GM10266 (cell line): ENCODE results near the gene QRSL1.
A peak's percentile ranks its signal among the peaks of the same experiment; 100 is the strongest.
"Not testable (repeated sequence)": the region's sequence is repeated elsewhere in the genome, so short reads cannot be mapped to it uniquely, and the experiment has no call there.

ENCODE experiments used
- DNase-seq: peaks from one replicate; pipeline ENCODE4 v3.0.0; 2012; ENCODE audit errors: extremely low spot score
- CTCF ChIP-seq: IDR thresholded peaks from 2 replicates; pipeline ENCODE4 v1.5.1; 2012; ENCODE audit warnings: mild to moderate bottlenecking, low read depth; ENCODE audit not compliant: control insufficient read depth, insufficient read depth; ENCODE audit errors: missing control alignments

The QRSL1 gene

GRCh38 chr6:106629103-106629858 lies at the start of gene QRSL1, which contains the start of gene RTN4IP1:
TSS of gene QRSL1 (plus strand) at chr6:106629578. CDS start at chr6:106629682, 104 bp downstream.
TSS of gene RTN4IP1 (minus strand) at chr6:106629498. CDS start at chr6:106629021, 477 bp downstream.
- no peak for TF ChIP-seq CTCF
- DNase-seq = peak; percentile 91

GRCh38 chr6:106581468-106581867 lies 47.9 kb upstream of the QRSL1 start:
- no peak for DNase-seq
- TF ChIP-seq CTCF = no peak

GRCh38 chr6:106586815-106587415 lies 42.5 kb upstream of the QRSL1 start:
- TF ChIP-seq CTCF = no peak
- DNase-seq = no peak

- not testable (repeated sequence) for DNase-seq
Measured at GRCh38 chr6:106588937-106589336, 40.4 kb upstream of the QRSL1 start.

- no peak for DNase-seq
- TF ChIP-seq CTCF = no peak
Measured at GRCh38 chr6:106591111-106591825, 38.1 kb upstream of the QRSL1 start.

GRCh38 chr6:106599440-106599839 lies 29.9 kb upstream of the QRSL1 start:
- DNase-seq = no peak
- no peak for TF ChIP-seq CTCF

- TF ChIP-seq CTCF = no peak
- DNase-seq = no peak
Measured at GRCh38 chr6:106600329-106600728, 29.0 kb upstream of the QRSL1 start.
